NCI-H1417 treated with DMSO at 0.1 percent for 48 hours (cell line): ENCODE measurements around the gene INCA1.

Experiments
- DNase-seq: peaks from one replicate; lab custom pipeline; 2025; lab: John Stamatoyannopoulos, UW

INCA1 gene

GRCh38 chr17:4948931-4949320, 48.4 kb downstream of the INCA1 start:
- no peak for DNase-seq

- DNase-seq, result no peak
Observed at GRCh38 chr17:4948166-4948930, 49.0 kb downstream of the INCA1 start, which contains the start of gene PFN1. PFN1 (minus strand) TSS chr17:4948530; CDS start chr17:4948394, 136 bp downstream.

GRCh38 chr17:4947411-4948165, 49.7 kb downstream of the INCA1 start:
- DNase-seq, result no peak

- DNase-seq, result no peak
Observed at GRCh38 chr17:4947010-4947410, 50.3 kb downstream of the INCA1 start.

- DNase-seq, result no peak
Observed at GRCh38 chr17:4946312-4946976, 50.9 kb downstream of the INCA1 start.

GRCh38 chr17:4945944-4946280, 51.4 kb downstream of the INCA1 start:
- no peak for DNase-seq

- DNase-seq, result no peak
Observed at GRCh38 chr17:4945176-4945943, 52.0 kb downstream of the INCA1 start.

GRCh38 chr17:4944554-4945175, 52.7 kb downstream of the INCA1 start:
- no peak for DNase-seq

GRCh38 chr17:4944163-4944553, 53.2 kb downstream of the INCA1 start:
- no peak for DNase-seq

GRCh38 chr17:4942760-4943508, 54.4 kb downstream of the INCA1 start:
- DNase-seq, result no peak

- no peak for DNase-seq
Observed at GRCh38 chr17:4941319-4941610, 56.1 kb downstream of the INCA1 start.

- DNase-seq, result no peak
Observed at GRCh38 chr17:4940555-4941318, 56.6 kb downstream of the INCA1 start.

- peak; percentile 84 for DNase-seq
Observed at GRCh38 chr17:4939796-4940554, 57.3 kb downstream of the INCA1 start, which contains the start of the genes RNF167 and SLC25A11. RNF167 (plus strand) TSS chr17:4940268; CDS start chr17:4940910, 642 bp downstream. SLC25A11 (minus strand) TSS chr17:4940046; CDS start chr17:4939910, 136 bp downstream.

GRCh38 chr17:4939546-4939795, 57.9 kb downstream of the INCA1 start:
- DNase-seq, result no peak

- DNase-seq, result no peak
Observed at GRCh38 chr17:4938688-4939545, 58.4 kb downstream of the INCA1 start.
